HG02759 (cell line): ENCODE measurements around the gene DGKG.

Experiments
- ATAC-seq: cut with Tn5 transposase; IDR thresholded peaks from one replicate; pipeline ENCODE4 v1.9.1; 2021; ENCODE audit warnings: mild to moderate bottlenecking, moderate library complexity; ENCODE audit not compliant: unreplicated experiment

Gene DGKG

GRCh38 chr3:186216900-186217819 is 144.9 kb downstream of the DGKG start:
- ATAC-seq, result no peak

GRCh38 chr3:186214670-186215069 is 147.4 kb downstream of the DGKG start:
- no peak for ATAC-seq

GRCh38 chr3:186213946-186214345 is 148.1 kb downstream of the DGKG start:
- ATAC-seq, result no peak

- ATAC-seq, result no peak
Measured at GRCh38 chr3:186212611-186213010, 149.4 kb downstream of the DGKG start.

GRCh38 chr3:186210852-186211500 is 151.1 kb downstream of the DGKG start:
- ATAC-seq, result no peak

- no peak for ATAC-seq
Measured at GRCh38 chr3:186209810-186210752, 152.0 kb downstream of the DGKG start.

- no peak for ATAC-seq
Measured at GRCh38 chr3:186208296-186208989, 153.6 kb downstream of the DGKG start.

GRCh38 chr3:186207515-186207914 is 154.5 kb downstream of the DGKG start:
- no peak for ATAC-seq

- no peak for ATAC-seq
Measured at GRCh38 chr3:186200726-186201125, 161.3 kb downstream of the DGKG start.

- ATAC-seq, result no peak
Measured at GRCh38 chr3:186198442-186198841, 163.6 kb downstream of the DGKG start.

- ATAC-seq, result no peak
Measured at GRCh38 chr3:186194451-186194811, 167.6 kb downstream of the DGKG start.

- no peak for ATAC-seq
Measured at GRCh38 chr3:186193534-186194450, 168.2 kb downstream of the DGKG start.

- no peak for ATAC-seq
Measured at GRCh38 chr3:186192823-186193222, 169.2 kb downstream of the DGKG start.

GRCh38 chr3:186189492-186189891 is 172.5 kb downstream of the DGKG start:
- no peak for ATAC-seq

- ATAC-seq, result no peak
Measured at GRCh38 chr3:186187401-186188275, 174.4 kb downstream of the DGKG start.

GRCh38 chr3:186185194-186185787 is 176.7 kb downstream of the DGKG start:
- no peak for ATAC-seq

- ATAC-seq, result no peak
Measured at GRCh38 chr3:186184021-186184420, 178.0 kb downstream of the DGKG start.

- ATAC-seq, result no peak
Measured at GRCh38 chr3:186182850-186183249, 179.2 kb downstream of the DGKG start.
